Measurements from ENCODE around the gene ATP6V0E2.
"Not testable (repeated sequence)": the region's sequence is repeated elsewhere in the genome, so short reads cannot be mapped to it uniquely, and the experiment has no call there.

ATP6V0E2 gene

DNA sequence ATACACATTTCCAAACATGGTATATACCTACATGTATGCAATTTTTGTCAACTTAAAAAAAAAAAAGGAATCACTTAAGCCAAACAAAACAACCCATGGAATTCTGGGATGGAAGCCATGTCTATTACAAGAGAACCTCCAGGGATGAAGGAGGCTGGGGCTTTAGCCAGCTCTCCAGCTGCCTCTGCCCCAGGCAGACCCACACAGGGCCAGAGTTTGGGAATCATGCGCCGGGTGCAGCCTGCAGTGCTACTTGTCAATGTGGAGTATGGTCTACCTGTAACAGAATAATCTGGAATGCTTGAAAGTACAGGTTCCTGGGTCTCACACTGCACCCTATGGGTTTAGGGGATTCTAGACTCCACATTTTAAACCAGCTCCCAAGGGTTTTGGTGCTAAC is 10.8 kb downstream of the ATP6V0E2 start:
- H3K9me3 ChIP-seq (ENCODE audit: control insufficient read depth in 5 of 5, low read length in 5 of 5) = no peaks in the 10 kb centered on the region

DNA sequence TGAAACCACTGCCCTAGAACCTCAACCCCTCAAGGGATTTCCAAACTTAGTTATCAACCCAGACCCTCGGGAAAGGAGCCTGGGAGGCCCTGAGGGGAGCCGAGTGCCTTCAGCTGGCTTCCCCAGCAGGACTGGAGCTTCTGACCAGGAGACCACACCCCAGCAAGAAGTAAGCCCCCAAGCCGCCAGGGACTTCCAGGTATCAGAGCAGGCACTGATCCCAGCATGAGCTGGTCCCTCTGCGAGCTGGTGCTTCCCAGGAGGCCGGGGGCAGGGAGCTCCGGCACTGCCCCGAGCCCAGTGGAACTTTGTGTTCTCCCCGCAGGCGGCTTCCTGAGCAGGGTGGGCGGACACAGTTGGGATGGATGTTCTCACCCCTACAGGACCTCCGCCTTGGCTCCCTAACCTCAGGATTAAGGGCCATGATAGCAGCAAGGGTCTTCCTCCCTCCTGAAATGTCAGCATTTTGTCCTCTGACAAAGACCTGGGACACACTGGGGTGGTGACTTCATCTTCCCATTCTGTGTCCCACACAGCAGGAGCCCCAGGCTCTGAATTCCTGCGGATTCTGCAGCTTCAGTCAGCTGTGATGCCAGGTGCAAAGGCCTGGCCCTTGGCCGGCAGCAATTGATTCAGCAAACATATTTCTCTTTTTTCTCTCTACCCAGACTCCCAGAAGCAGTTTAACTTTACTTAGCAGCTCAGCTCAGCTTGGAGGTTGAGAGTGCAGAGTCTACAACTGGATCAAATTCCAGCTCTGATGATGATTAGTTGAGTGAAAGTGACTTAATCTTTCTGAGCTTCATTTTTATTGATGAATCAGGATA is 11.6 kb downstream of the ATP6V0E2 start:
- H3K4me1 ChIP-seq (ENCODE audit: control insufficient read depth in 5 of 5, insufficient read depth in 5 of 5, low read length in 5 of 5) = peaks cover 5 to 43% (median 35%) of the 10 kb centered on the region in 5 donors
- no peak overlapping the region for H3K27ac ChIP-seq (ENCODE audit: low read depth, low read length)
- peaks cover 0 to under 1% (median 0%) of the 10 kb centered on the region in 5 donors for H3K36me3 ChIP-seq (ENCODE audit: control insufficient read depth in 5 of 5, insufficient read depth in 5 of 5, low read length in 5 of 5)
- H3K9ac ChIP-seq (ENCODE audit: low read length in 5 of 5) = peak overlapping the region in 1 of 5 donors; percentile 17
- no peak overlapping the region for H3K4me3 ChIP-seq (ENCODE audit: low read depth in 1 of 5, low read length in 5 of 5)
- no peaks in the 10 kb centered on the region for H3K27me3 ChIP-seq (ENCODE audit: control insufficient read depth in 5 of 5, insufficient read depth in 4 of 5, low read length in 5 of 5)
- no peaks in the 10 kb centered on the region for H3K9me3 ChIP-seq (ENCODE audit: control insufficient read depth in 5 of 5, low read length in 5 of 5)

More for the DNA sequence above, 10.8 kb downstream of the ATP6V0E2 start:
- H3K27me3 ChIP-seq (ENCODE audit: control insufficient read depth in 5 of 5, insufficient read depth in 4 of 5, low read length in 5 of 5) = no peaks in the 10 kb centered on the region
- H3K4me1 ChIP-seq (ENCODE audit: control insufficient read depth in 5 of 5, insufficient read depth in 5 of 5, low read length in 5 of 5) = peaks cover 5 to 51% (median 35%) of the 10 kb centered on the region in 5 donors
- no peak overlapping the region for H3K4me3 ChIP-seq (ENCODE audit: low read depth in 1 of 5, low read length in 5 of 5)
- H3K27ac ChIP-seq (ENCODE audit: low read depth, low read length) = no peak overlapping the region
- H3K9ac ChIP-seq (ENCODE audit: low read length in 5 of 5) = no peak overlapping the region
- H3K36me3 ChIP-seq (ENCODE audit: control insufficient read depth in 5 of 5, insufficient read depth in 5 of 5, low read length in 5 of 5) = peaks cover 0 to 5% (median 0%) of the 10 kb centered on the region in 5 donors

DNA sequence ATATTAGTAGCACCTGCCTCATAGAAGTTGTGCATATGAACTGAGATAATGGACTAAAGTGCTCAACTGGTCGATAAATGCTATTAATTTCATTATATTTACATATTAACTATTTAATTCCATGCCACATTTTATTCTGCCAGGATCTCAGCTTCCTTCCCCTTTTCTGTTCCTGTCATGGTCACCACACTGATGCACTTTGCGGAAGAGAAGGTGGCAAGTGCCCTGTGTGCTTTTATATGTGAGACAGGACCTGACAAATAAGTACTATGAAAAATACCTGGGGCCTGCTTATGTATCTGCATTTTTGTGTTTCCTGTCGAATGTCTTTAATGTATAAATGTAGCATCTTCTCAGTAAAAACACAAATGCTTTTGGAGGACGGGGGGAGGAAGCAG is 12.2 kb downstream of the ATP6V0E2 start:
- H3K9ac ChIP-seq (ENCODE audit: low read length in 5 of 5) = peak overlapping the region in 1 of 5 donors; percentile 17
- no peak overlapping the region for H3K4me3 ChIP-seq (ENCODE audit: low read depth in 1 of 5, low read length in 5 of 5)
- no peak overlapping the region for H3K27ac ChIP-seq (ENCODE audit: low read depth, low read length)
- peaks cover 2 to 37% (median 32%) of the 10 kb centered on the region in 5 donors for H3K4me1 ChIP-seq (ENCODE audit: control insufficient read depth in 5 of 5, insufficient read depth in 5 of 5, low read length in 5 of 5)
- H3K27me3 ChIP-seq (ENCODE audit: control insufficient read depth in 5 of 5, insufficient read depth in 4 of 5, low read length in 5 of 5) = no peaks in the 10 kb centered on the region
- no peaks in the 10 kb centered on the region for H3K9me3 ChIP-seq (ENCODE audit: control insufficient read depth in 5 of 5, low read length in 5 of 5)
- no peaks in the 10 kb centered on the region for H3K36me3 ChIP-seq (ENCODE audit: control insufficient read depth in 5 of 5, insufficient read depth in 5 of 5, low read length in 5 of 5)

DNA sequence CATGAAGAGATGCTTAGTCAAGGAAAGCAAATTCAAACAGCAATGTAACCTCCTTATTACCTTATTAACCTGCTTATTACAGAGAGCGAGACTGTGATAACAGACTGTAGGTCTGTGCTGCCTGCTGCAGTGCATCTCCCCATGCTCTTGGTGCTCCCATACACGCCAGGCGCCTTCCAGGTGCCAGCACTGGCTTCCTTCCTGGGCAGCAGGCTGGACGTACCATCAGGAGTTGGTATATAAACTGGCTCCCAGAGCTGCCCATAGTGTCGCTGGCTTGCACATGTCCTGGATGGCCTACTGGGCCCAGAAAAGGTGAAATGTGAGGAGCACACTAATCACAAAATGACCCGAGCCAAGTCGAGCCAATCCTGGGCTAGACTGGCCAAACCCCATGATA is 13.5 kb downstream of the ATP6V0E2 start:
- H3K27ac ChIP-seq (ENCODE audit: low read depth, low read length) = no peak overlapping the region
- no peaks in the 10 kb centered on the region for H3K9me3 ChIP-seq (ENCODE audit: control insufficient read depth in 5 of 5, low read length in 5 of 5)
- H3K4me1 ChIP-seq (ENCODE audit: control insufficient read depth in 5 of 5, insufficient read depth in 5 of 5, low read length in 5 of 5) = peaks cover 2 to 32% (median 29%) of the 10 kb centered on the region in 5 donors
- H3K27me3 ChIP-seq (ENCODE audit: control insufficient read depth in 5 of 5, insufficient read depth in 4 of 5, low read length in 5 of 5) = no peaks in the 10 kb centered on the region
- no peaks in the 10 kb centered on the region for H3K36me3 ChIP-seq (ENCODE audit: control insufficient read depth in 5 of 5, insufficient read depth in 5 of 5, low read length in 5 of 5)
- no peak overlapping the region for H3K4me3 ChIP-seq (ENCODE audit: low read depth in 1 of 5, low read length in 5 of 5)
- H3K9ac ChIP-seq (ENCODE audit: low read length in 5 of 5) = no peak overlapping the region

DNA sequence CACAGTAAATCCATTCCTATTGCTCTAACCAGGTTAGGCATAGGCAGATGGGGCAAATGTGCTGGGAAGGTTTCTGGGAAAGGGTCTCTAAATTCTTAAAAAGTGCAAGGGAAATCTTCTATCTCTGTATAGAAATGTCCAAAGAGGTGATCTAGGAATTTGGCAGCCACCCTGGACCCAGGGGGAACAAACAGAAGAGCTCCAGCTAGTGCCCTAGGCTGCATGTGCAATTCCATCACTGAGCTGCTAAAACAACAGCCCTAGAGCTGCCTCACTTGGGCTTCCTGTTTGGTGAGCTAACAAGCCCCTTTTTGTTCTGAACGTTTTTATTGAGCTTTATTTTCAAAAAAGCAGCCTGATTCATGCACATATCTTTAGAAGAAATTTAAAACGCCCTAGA is 16.9 kb downstream of the ATP6V0E2 start:
- H3K27me3 ChIP-seq (ENCODE audit: control insufficient read depth in 5 of 5, insufficient read depth in 4 of 5, low read length in 5 of 5); H3K4me3 ChIP-seq (ENCODE audit: low read depth in 1 of 5, low read length in 5 of 5); H3K9ac ChIP-seq (ENCODE audit: low read length in 5 of 5); H3K9me3 ChIP-seq (ENCODE audit: control insufficient read depth in 5 of 5, low read length in 5 of 5); H3K36me3 ChIP-seq (ENCODE audit: control insufficient read depth in 5 of 5, insufficient read depth in 5 of 5, low read length in 5 of 5); H3K27ac ChIP-seq (ENCODE audit: low read depth, low read length); H3K4me1 ChIP-seq (ENCODE audit: control insufficient read depth in 5 of 5, insufficient read depth in 5 of 5, low read length in 5 of 5): not testable (repeated sequence)

DNA sequence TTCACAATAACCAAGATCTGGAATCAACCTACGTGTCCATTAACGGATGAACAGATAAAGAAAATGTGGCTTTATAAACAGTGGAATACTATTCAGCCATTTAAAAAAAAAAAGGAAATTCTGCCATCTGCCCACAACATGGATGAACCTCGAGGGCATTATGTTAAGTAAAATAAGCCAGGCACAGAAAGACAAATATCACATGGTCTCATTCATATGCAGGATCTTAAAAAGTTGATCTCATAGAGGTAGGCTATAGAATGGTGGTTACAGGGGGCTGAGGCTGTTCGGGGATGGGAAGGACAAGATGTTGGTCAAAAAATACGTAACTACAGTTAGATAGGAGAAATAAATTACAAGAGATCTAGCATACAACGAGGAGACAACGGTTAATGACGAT is 21.2 kb downstream of the ATP6V0E2 start:
- H3K27ac ChIP-seq (ENCODE audit: low read depth, low read length); H3K9ac ChIP-seq (ENCODE audit: low read length in 5 of 5): not testable (repeated sequence)

DNA sequence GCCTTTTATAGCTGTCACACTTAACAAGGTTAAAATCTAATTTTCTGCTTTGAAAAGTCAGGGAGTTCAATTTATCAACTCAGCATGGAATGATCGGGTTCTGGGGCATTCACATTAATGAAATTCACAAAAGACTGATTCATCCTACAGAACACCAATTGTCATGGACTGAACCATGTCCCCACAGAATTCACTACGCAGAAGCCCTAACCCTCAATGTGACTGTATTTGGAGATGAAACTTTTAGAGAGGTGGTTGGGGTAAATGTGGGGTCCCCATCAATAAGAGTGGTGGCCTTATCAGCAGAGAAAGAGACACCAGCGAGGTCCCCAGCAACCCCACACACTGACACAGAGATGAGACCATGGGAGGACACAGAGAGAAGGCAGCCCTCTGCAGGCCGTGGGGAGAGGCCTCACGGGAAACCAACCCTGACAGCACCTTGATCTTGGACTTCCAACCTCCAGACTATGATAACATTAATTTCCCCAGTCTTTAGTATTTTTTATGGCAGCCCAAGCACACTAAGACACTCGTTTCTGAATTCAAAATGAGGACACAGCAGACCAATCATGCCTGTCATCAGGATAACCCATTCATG is 34.1 kb downstream of the ATP6V0E2 start:
- H3K9ac ChIP-seq (ENCODE audit: low read length in 5 of 5); H3K9me3 ChIP-seq (ENCODE audit: control insufficient read depth in 5 of 5, low read length in 5 of 5); H3K4me1 ChIP-seq (ENCODE audit: control insufficient read depth in 5 of 5, insufficient read depth in 5 of 5, low read length in 5 of 5); H3K27me3 ChIP-seq (ENCODE audit: control insufficient read depth in 5 of 5, insufficient read depth in 4 of 5, low read length in 5 of 5); H3K27ac ChIP-seq (ENCODE audit: low read depth, low read length); H3K4me3 ChIP-seq (ENCODE audit: low read depth in 1 of 5, low read length in 5 of 5); H3K36me3 ChIP-seq (ENCODE audit: control insufficient read depth in 5 of 5, insufficient read depth in 5 of 5, low read length in 5 of 5): not testable (repeated sequence)

More for the DNA sequence above, 21.2 kb downstream of the ATP6V0E2 start:
- not testable (repeated sequence) for H3K36me3 ChIP-seq (ENCODE audit: control insufficient read depth in 5 of 5, insufficient read depth in 5 of 5, low read length in 5 of 5); H3K4me1 ChIP-seq (ENCODE audit: control insufficient read depth in 5 of 5, insufficient read depth in 5 of 5, low read length in 5 of 5); H3K4me3 ChIP-seq (ENCODE audit: low read depth in 1 of 5, low read length in 5 of 5); H3K9me3 ChIP-seq (ENCODE audit: control insufficient read depth in 5 of 5, low read length in 5 of 5); H3K27me3 ChIP-seq (ENCODE audit: control insufficient read depth in 5 of 5, insufficient read depth in 4 of 5, low read length in 5 of 5)

DNA sequence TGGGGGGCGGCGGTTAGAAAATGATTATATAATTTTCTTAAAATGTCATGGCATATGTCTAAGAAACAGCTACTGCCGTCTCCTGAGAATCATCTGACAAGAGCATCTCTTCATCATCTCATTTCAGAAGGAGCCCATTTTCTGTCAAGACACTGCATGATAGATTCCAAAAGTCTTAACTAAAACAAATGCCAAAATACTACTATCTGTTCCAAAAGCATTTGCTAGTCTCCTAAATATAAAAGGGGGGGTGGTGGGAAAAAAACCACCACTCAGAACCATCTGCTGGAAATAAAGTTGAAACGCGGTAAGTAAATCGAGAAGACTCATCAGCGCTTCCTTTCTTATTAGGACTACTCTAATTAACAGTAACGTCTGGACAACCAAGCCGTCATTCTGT is 36.5 kb downstream of the ATP6V0E2 start:
- not testable (repeated sequence) for H3K9ac ChIP-seq (ENCODE audit: low read length in 5 of 5); H3K4me1 ChIP-seq (ENCODE audit: control insufficient read depth in 5 of 5, insufficient read depth in 5 of 5, low read length in 5 of 5); H3K4me3 ChIP-seq (ENCODE audit: low read depth in 1 of 5, low read length in 5 of 5); H3K27ac ChIP-seq (ENCODE audit: low read depth, low read length); H3K9me3 ChIP-seq (ENCODE audit: control insufficient read depth in 5 of 5, low read length in 5 of 5); H3K27me3 ChIP-seq (ENCODE audit: control insufficient read depth in 5 of 5, insufficient read depth in 4 of 5, low read length in 5 of 5); H3K36me3 ChIP-seq (ENCODE audit: control insufficient read depth in 5 of 5, insufficient read depth in 5 of 5, low read length in 5 of 5)

DNA sequence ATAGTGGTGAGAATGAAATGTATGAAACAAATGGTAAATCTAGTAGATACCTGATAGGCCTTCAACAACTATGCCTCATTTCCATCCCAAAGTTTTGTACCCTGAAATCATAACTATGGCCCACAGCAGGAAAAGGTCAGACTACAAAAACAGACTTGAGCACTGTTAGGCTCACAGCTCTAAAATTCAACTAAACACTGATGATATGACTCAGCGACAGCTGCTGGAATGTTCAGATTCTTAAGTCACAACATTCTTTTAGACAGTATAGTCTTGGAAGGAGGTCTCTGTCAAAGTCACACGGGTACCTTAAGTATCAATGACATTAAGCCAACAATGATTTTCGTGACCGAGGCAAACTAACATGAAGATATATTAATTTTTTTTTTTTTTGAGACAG is 38.4 kb downstream of the ATP6V0E2 start:
- H3K27ac ChIP-seq (ENCODE audit: low read depth, low read length); H3K9me3 ChIP-seq (ENCODE audit: control insufficient read depth in 5 of 5, low read length in 5 of 5); H3K36me3 ChIP-seq (ENCODE audit: control insufficient read depth in 5 of 5, insufficient read depth in 5 of 5, low read length in 5 of 5); H3K4me3 ChIP-seq (ENCODE audit: low read depth in 1 of 5, low read length in 5 of 5); H3K4me1 ChIP-seq (ENCODE audit: control insufficient read depth in 5 of 5, insufficient read depth in 5 of 5, low read length in 5 of 5); H3K9ac ChIP-seq (ENCODE audit: low read length in 5 of 5); H3K27me3 ChIP-seq (ENCODE audit: control insufficient read depth in 5 of 5, insufficient read depth in 4 of 5, low read length in 5 of 5): not testable (repeated sequence)

DNA sequence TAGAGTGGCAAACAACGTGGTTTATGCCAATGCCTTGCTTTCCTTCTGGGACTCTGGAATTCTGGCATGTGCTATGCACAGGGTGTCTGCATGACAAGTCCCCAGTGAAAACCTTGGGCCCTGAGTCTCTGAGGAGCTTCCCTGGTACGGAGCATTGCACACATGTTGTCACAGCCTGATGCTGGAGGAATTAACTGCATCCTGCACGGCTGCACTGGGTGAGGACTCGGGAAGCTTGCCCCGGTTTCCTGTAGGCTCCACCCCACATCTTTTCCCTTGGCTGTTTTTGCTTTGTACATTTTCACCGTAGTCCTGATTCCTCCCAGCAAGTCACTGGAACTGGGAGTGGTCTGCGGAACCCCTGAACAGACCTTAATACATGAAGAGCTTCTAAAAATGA is 52.6 kb downstream of the ATP6V0E2 start:
- not testable (repeated sequence) for H3K4me1 ChIP-seq (ENCODE audit: control insufficient read depth in 5 of 5, insufficient read depth in 5 of 5, low read length in 5 of 5); H3K27me3 ChIP-seq (ENCODE audit: control insufficient read depth in 5 of 5, insufficient read depth in 4 of 5, low read length in 5 of 5); H3K36me3 ChIP-seq (ENCODE audit: control insufficient read depth in 5 of 5, insufficient read depth in 5 of 5, low read length in 5 of 5); H3K9ac ChIP-seq (ENCODE audit: low read length in 5 of 5); H3K4me3 ChIP-seq (ENCODE audit: low read depth in 1 of 5, low read length in 5 of 5); H3K27ac ChIP-seq (ENCODE audit: low read depth, low read length); H3K9me3 ChIP-seq (ENCODE audit: control insufficient read depth in 5 of 5, low read length in 5 of 5)

Data from subcutaneous abdominal adipose tissue (tissue), 5 donors.